Astrocyte of the cerebellum (primary cell): ENCODE measurements around the gene ADGRG7.

Source experiments
- DNase-seq: peaks from one replicate; pipeline ENCODE4 v3.0.0-alpha.2; 2011; ENCODE audit warnings: low read depth
- H3K4me3 ChIP-seq: 2 replicates; pipeline ENCODE4 v1.5.1; 2011; ENCODE audit warnings: mild to moderate bottlenecking, low read depth, low read length, moderate library complexity
- in situ Hi-C: cut with HindIII; loops from 2 replicates; pipeline ENCODE4 v1.10.0; 2017; ENCODE audit warnings: low sequenced_read_pairs
- TF ChIP-seq, protein P1 (sequence below): IDR thresholded peaks from 2 replicates; pipeline ENCODE4 v1.5.1; 2012; ENCODE audit warnings: low read length, low read depth, moderate library complexity, mild to moderate bottlenecking; ENCODE audit errors: missing control alignments

ADGRG7 gene

DNA sequence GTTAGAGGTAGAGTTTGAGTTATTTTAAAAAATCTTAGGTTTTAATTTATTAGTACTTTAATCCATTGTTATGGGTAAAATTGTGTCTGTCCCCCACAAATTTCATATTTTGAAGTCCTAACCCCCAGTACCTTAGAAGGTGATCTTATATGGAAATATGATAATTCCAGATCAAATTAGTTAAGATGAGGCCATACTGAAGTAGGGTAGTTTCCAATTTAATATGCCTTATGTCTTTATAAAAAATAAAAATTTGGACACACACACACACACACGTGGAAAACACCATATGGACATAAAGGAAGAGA lies 18.6 kb upstream of the ADGRG7 start:
- TF ChIP-seq, protein P1, sequence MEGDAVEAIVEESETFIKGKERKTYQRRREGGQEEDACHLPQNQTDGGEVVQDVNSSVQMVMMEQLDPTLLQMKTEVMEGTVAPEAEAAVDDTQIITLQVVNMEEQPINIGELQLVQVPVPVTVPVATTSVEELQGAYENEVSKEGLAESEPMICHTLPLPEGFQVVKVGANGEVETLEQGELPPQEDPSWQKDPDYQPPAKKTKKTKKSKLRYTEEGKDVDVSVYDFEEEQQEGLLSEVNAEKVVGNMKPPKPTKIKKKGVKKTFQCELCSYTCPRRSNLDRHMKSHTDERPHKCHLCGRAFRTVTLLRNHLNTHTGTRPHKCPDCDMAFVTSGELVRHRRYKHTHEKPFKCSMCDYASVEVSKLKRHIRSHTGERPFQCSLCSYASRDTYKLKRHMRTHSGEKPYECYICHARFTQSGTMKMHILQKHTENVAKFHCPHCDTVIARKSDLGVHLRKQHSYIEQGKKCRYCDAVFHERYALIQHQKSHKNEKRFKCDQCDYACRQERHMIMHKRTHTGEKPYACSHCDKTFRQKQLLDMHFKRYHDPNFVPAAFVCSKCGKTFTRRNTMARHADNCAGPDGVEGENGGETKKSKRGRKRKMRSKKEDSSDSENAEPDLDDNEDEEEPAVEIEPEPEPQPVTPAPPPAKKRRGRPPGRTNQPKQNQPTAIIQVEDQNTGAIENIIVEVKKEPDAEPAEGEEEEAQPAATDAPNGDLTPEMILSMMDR, result no peak
- in situ Hi-C loops, result no loop called here
- DNase-seq, result no peak
- H3K4me3 ChIP-seq, result no peak overlapping the region

DNA sequence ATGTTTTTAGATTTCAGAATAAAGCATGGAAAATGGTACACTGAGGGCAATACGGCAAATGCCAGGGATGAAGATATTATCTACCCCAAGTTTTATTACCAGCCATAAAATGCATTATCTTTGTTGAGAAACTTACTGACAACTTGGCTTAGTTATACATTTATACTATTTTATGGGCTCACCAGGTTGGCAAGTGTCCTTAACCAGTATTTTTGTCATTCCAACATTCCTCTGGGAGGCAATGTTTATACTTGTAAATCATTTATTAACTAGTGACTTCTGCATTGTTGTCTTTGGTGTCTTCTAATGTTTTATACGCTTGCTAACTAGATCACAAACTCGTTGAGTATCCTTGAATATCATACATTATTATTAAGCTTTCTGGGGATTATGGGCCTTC lies 18.0 kb upstream of the ADGRG7 start:
- in situ Hi-C loops, result no loop called here
- TF ChIP-seq, protein P1, result no peak
- no peak overlapping the region for H3K4me3 ChIP-seq
- no peak for DNase-seq

DNA sequence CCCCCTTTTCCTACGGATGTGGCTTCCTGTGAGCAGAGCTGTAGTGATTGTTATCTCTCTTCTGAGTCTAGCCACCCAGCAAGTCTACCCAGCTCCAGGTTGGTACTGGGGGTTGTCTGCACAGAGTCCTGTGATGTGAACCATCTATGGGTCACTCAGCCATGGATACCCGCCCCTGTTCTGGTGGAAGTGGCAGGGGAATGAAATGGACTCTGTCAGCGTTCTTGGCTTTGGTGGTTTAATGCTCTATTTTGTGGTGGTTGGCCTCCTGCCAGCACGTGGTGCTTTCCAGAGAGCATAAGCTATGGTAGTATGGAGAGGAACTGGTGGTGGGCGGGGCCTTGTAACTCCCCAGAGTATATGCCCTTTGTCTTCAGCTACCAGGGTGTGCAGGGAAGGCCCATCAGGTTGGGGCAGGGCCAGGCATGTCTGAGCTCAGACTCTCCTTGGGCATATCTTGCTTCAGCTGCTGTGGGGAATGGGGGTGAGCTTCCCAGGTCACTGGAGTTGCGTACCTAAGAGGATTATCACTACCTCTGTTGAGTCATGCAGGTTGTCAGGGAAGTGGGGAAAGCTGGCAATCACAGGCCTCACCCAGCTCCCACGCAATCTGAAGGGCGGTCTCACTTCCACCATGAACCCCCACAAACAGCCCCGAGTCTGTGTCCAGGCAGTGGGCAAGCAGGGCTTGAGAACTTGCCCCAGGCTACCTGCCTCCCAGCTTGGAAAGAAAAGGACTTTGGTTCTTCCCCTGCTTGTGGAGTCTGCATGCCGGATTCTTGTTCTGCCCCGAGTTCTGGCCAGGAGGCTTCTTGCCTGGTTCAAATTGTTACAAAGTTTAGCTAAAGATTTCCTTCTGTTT lies 9.0 kb upstream of the ADGRG7 start:
- in situ Hi-C loops, result no loop called here
- H3K4me3 ChIP-seq, result no peak overlapping the region
- TF ChIP-seq, protein P1, result no peak
- no peak for DNase-seq

DNA sequence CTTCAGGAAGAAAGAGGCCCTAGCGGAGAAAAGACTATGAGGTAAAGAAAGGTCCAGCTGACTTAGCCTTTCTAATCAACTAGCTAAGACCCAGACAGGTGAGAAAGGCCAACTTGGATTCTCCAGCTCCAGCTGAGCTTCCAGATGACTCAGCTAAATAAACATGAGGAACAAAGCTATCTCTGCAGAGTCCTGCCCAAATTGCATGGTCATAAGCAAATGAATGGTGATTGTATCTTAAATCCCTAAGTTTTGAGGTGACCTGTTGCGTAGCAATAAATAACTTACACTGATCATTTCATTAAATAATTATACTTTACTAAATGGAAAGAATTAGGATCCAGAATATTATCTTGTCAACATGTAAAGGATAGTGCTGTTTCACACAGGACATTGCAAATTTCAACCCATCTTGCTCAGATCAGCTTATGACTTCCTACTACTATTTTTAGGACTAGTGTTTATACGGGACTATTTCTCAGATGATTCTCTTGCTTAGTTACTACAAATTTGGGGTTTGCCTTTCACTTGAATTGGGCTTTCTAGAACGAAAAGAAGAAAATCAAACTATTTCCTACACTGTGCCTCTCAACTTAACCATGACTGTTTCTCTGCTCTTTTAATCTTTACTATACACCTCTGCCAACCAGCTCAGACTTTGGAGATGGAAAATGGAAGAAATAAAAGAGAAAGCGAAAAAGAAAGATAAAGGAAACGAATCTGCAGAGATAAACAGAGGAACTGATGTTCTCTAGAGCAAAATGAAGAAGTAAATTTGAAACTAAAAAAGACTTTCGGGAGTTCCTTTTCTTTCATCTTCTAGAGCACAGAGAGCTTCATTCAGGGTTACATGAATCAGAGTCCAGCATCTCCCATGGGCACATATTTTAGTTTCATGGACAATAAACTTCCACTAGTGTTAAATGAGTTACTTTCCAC lies 6.6 kb upstream of the ADGRG7 start:
- no peak for DNase-seq
- no peak overlapping the region for H3K4me3 ChIP-seq
- TF ChIP-seq, protein P1, result no peak
- in situ Hi-C loops, result no loop called here

DNA sequence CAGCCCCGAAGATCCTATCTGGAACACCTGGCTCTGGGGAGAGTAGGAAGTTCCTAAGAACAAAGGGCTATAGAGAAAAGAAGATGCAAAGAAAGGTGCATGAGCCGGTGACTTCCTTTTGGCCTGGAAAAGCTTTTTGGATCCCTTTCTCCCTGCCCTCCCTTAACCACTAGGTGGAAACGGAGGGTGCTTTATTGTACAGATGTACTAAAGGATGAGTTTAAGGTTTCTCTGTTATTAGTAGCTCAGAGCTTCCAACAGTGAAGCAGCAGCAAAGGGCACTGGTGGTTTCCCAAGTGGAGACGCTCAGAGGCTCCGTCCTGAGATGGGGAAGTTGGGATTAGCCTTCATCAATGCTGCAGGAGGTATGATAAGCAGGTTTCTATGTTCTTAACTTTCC lies 5.9 kb upstream of the ADGRG7 start:
- in situ Hi-C loops, result no loop called here
- TF ChIP-seq, protein P1, result peak; percentile 71
- DNase-seq, result peak; percentile 15
- H3K4me3 ChIP-seq, result no peak overlapping the region

DNA sequence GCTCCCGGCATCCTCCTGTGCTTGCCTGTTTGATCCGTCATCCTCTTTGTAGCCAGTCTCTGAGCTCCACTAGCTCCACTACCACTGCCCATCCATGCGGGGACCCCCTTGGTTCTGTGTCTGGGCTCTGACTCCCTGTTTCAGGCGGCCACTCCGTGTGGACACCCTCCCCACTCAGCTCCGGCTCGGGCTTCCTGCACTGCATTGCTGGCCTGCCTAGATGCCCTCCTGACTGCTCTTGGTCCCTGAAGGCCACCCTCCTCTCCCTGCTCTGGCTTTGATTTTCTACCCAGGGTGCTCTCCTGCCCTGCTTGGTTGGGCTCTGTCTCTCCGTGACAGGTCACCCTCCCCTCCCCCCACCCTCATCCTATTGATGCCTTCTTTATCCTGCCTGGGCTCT lies 4.0 kb upstream of the ADGRG7 start:
- in situ Hi-C loops, result no loop called here
- TF ChIP-seq, protein P1, result no peak
- no peak for DNase-seq
- no peak overlapping the region for H3K4me3 ChIP-seq
